ENCODE results near the gene CAMKMT.
"Not testable (repeated sequence)": the region's sequence is repeated elsewhere in the genome, so short reads cannot be mapped to it uniquely, and the experiment has no call there.

CAMKMT gene

DNA sequence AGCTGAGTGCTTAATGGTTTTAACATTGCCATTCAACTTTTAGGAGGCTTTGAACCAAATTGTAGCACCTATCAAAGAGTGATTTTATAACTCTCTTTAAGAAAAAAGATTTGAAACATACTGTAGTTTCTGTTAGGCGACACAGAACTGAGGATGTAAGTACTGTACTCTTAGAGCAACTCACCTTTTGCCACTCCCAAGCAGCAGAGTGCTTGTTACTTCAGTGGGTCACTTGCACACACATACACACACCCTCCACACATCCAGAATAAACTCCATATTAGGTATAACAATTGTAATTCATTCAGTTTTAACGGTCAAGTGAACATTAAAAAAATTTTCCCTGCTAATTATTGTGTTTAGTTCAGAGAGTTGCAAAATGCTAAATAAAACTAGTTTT is 118.3 kb downstream of the CAMKMT start:
- H3K9me3 Mint-ChIP-seq = no peaks in the 10 kb centered on the region
- H3K27ac Mint-ChIP-seq = no peak overlapping the region
- H3K4me1 Mint-ChIP-seq (ENCODE audit: low read depth) = peaks cover 2% of the 10 kb centered on the region
- H3K36me3 Mint-ChIP-seq (ENCODE audit: low read depth) = no peaks in the 10 kb centered on the region
- H3K27me3 Mint-ChIP-seq (ENCODE audit: low read depth) = no peaks in the 10 kb centered on the region
- no peak overlapping the region for H3K4me3 Mint-ChIP-seq

GRCh38 chr2:44487052-44487451 is 125.3 kb downstream of the CAMKMT start:
- H3K4me3 Mint-ChIP-seq = no peak overlapping the region
- no peaks in the 10 kb centered on the region for H3K4me1 Mint-ChIP-seq (ENCODE audit: low read depth)
- no peak overlapping the region for H3K27ac Mint-ChIP-seq
- no peaks in the 10 kb centered on the region for H3K27me3 Mint-ChIP-seq (ENCODE audit: low read depth)
- no peaks in the 10 kb centered on the region for H3K9me3 Mint-ChIP-seq
- no peaks in the 10 kb centered on the region for H3K36me3 Mint-ChIP-seq (ENCODE audit: low read depth)

- H3K4me1 Mint-ChIP-seq (ENCODE audit: low read depth) = no peaks in the 10 kb centered on the region
- H3K9me3 Mint-ChIP-seq = no peaks in the 10 kb centered on the region
- no peak overlapping the region for H3K27ac Mint-ChIP-seq
- no peak overlapping the region for H3K4me3 Mint-ChIP-seq
- H3K36me3 Mint-ChIP-seq (ENCODE audit: low read depth) = no peaks in the 10 kb centered on the region
- no peaks in the 10 kb centered on the region for H3K27me3 Mint-ChIP-seq (ENCODE audit: low read depth)
These were observed 129.0 kb downstream of the CAMKMT start for GRCh38 chr2:44490726-44491125.

DNA sequence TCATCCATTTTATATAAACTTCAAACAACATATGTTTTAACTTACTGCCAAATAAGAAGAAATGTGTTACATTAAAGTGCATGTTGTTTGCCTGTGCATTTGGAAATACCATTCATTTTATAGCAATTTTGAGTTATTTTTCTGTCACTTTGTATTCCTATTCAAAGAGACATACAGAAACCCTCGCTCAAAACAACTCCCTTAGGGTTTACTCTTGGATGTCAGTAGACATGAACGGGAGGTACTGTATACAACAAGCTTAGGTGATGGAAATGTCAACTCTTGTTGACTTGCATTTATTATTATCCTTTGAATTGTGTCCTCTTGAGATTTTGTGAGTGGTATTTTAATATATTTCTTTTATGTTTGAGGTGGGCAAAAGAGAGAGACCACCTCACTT is 132.3 kb downstream of the CAMKMT start:
- no peaks in the 10 kb centered on the region for H3K9me3 Mint-ChIP-seq
- no peaks in the 10 kb centered on the region for H3K36me3 Mint-ChIP-seq (ENCODE audit: low read depth)
- no peaks in the 10 kb centered on the region for H3K4me1 Mint-ChIP-seq (ENCODE audit: low read depth)
- no peak overlapping the region for H3K4me3 Mint-ChIP-seq
- no peak overlapping the region for H3K27ac Mint-ChIP-seq
- H3K27me3 Mint-ChIP-seq (ENCODE audit: low read depth) = no peaks in the 10 kb centered on the region

- H3K27ac Mint-ChIP-seq = no peak overlapping the region
- no peaks in the 10 kb centered on the region for H3K27me3 Mint-ChIP-seq (ENCODE audit: low read depth)
- no peaks in the 10 kb centered on the region for H3K36me3 Mint-ChIP-seq (ENCODE audit: low read depth)
- H3K4me3 Mint-ChIP-seq = no peak overlapping the region
- H3K4me1 Mint-ChIP-seq (ENCODE audit: low read depth) = no peaks in the 10 kb centered on the region
- H3K9me3 Mint-ChIP-seq = no peaks in the 10 kb centered on the region
These were observed 133.3 kb downstream of the CAMKMT start for GRCh38 chr2:44495035-44495434.

- H3K27me3 Mint-ChIP-seq (ENCODE audit: low read depth) = no peaks in the 10 kb centered on the region
These were observed 133.8 kb downstream of the CAMKMT start for GRCh38 chr2:44495544-44495943.

GRCh38 chr2:44496130-44496529 is 134.4 kb downstream of the CAMKMT start:
- Mint-ChIP-seq H3K36me3 (ENCODE audit: low read depth) (no peaks in the 10 kb centered on the region), H3K27me3 (ENCODE audit: low read depth) (no peaks in the 10 kb centered on the region), H3K4me3 (no peak overlapping the region)

More at GRCh38 chr2:44495544-44495943, 133.8 kb downstream of the CAMKMT start:
- Mint-ChIP-seq H3K4me3 (no peak overlapping the region), H3K9me3 (no peaks in the 10 kb centered on the region), H3K27ac (no peak overlapping the region), H3K4me1 (ENCODE audit: low read depth) (no peaks in the 10 kb centered on the region), H3K36me3 (ENCODE audit: low read depth) (no peaks in the 10 kb centered on the region)

GRCh38 chr2:44498551-44498950 is 136.8 kb downstream of the CAMKMT start:
- H3K27ac Mint-ChIP-seq = no peak overlapping the region
- H3K9me3 Mint-ChIP-seq = no peaks in the 10 kb centered on the region
- no peak overlapping the region for H3K4me3 Mint-ChIP-seq
- no peaks in the 10 kb centered on the region for H3K4me1 Mint-ChIP-seq (ENCODE audit: low read depth)
- no peaks in the 10 kb centered on the region for H3K36me3 Mint-ChIP-seq (ENCODE audit: low read depth)
- H3K27me3 Mint-ChIP-seq (ENCODE audit: low read depth) = no peaks in the 10 kb centered on the region

More at GRCh38 chr2:44496130-44496529, 134.4 kb downstream of the CAMKMT start:
- Mint-ChIP-seq H3K9me3 (no peaks in the 10 kb centered on the region), H3K27ac (no peak overlapping the region), H3K4me1 (ENCODE audit: low read depth) (no peaks in the 10 kb centered on the region)

DNA sequence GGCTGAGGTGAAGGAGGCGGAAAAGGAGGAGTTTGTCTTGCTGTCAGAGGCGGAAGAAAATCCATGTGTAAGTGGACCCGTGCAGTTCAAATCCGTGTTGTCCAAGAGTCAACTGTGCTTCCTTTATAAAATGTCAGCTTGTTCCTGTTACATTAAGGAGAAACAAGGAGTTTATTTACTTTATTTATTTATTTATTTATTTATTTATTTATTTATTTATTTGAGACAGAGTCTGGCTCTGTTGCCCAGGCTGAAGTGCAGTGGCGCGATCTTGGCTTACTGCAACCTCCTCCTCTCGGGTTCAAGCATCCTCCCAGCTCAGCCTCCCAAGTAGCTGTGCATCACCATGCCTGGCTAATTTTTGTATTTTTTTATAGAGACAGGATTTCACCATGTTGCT is 143.9 kb downstream of the CAMKMT start:
- H3K27ac Mint-ChIP-seq; H3K36me3 Mint-ChIP-seq (ENCODE audit: low read depth); H3K9me3 Mint-ChIP-seq; H3K4me3 Mint-ChIP-seq; H3K4me1 Mint-ChIP-seq (ENCODE audit: low read depth); H3K27me3 Mint-ChIP-seq (ENCODE audit: low read depth): not testable (repeated sequence)

DNA sequence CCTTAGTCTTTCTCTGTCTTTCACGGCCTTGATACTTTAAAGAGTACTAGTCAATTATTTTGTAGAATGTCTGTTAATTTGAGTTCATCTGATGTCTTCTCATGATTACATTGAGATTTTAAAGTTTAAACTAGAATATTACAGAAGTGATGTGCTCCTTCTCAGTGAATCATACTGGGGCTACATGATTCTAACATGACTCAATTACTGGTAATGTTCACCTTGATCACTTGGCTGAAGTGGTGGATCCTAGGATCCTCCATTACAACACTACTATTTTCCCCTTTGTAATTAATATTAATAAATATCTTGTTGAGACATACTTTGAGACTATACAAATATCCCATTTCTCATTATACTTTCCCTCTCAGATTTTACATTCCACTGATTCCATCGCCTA is 148.5 kb downstream of the CAMKMT start:
- no peaks in the 10 kb centered on the region for H3K9me3 Mint-ChIP-seq
- peaks cover 2% of the 10 kb centered on the region for H3K36me3 Mint-ChIP-seq (ENCODE audit: low read depth)
- no peak overlapping the region for H3K4me3 Mint-ChIP-seq
- H3K27me3 Mint-ChIP-seq (ENCODE audit: low read depth) = no peaks in the 10 kb centered on the region
- H3K4me1 Mint-ChIP-seq (ENCODE audit: low read depth) = no peaks in the 10 kb centered on the region
- no peak overlapping the region for H3K27ac Mint-ChIP-seq

DNA sequence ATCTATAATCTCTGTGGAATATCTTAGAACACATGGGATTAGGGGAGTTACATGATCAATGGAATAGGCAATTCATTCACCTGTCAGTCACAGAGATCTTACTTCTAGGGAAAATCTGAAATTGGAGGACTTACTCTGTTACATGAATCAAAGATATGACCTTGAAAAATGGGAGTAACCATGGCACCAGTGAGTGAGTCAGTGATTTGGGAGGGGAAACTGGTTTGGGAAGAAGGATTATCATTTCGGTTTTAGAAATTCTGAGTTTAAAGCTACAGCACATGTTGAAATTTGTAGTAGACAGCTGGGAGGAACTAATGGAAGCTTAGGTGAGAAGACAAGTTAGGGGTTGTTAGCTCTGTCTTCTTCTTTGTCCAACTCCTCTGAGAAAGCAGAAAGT is 153.7 kb downstream of the CAMKMT start:
- no peak overlapping the region for H3K27ac Mint-ChIP-seq

GRCh38 chr2:44519026-44519425 is 157.3 kb downstream of the CAMKMT start:
- H3K36me3 Mint-ChIP-seq (ENCODE audit: low read depth) = no peaks in the 10 kb centered on the region
- H3K4me3 Mint-ChIP-seq = no peak overlapping the region
- H3K4me1 Mint-ChIP-seq (ENCODE audit: low read depth) = no peaks in the 10 kb centered on the region
- H3K9me3 Mint-ChIP-seq = peaks cover 18% of the 10 kb centered on the region
- H3K27me3 Mint-ChIP-seq (ENCODE audit: low read depth) = no peaks in the 10 kb centered on the region
- H3K27ac Mint-ChIP-seq = no peak overlapping the region

More for the DNA sequence above, 153.7 kb downstream of the CAMKMT start:
- Mint-ChIP-seq H3K36me3 (ENCODE audit: low read depth) (no peaks in the 10 kb centered on the region), H3K4me1 (ENCODE audit: low read depth) (no peaks in the 10 kb centered on the region), H3K27me3 (ENCODE audit: low read depth) (no peaks in the 10 kb centered on the region), H3K4me3 (no peak overlapping the region), H3K9me3 (peaks cover 3% of the 10 kb centered on the region)

GRCh38 chr2:44522846-44523245 is 161.1 kb downstream of the CAMKMT start:
- no peaks in the 10 kb centered on the region for H3K4me1 Mint-ChIP-seq (ENCODE audit: low read depth)
- H3K36me3 Mint-ChIP-seq (ENCODE audit: low read depth) = no peaks in the 10 kb centered on the region
- H3K9me3 Mint-ChIP-seq = peaks cover 21% of the 10 kb centered on the region
- no peak overlapping the region for H3K27ac Mint-ChIP-seq
- H3K27me3 Mint-ChIP-seq (ENCODE audit: low read depth) = no peaks in the 10 kb centered on the region
- no peak overlapping the region for H3K4me3 Mint-ChIP-seq

DNA sequence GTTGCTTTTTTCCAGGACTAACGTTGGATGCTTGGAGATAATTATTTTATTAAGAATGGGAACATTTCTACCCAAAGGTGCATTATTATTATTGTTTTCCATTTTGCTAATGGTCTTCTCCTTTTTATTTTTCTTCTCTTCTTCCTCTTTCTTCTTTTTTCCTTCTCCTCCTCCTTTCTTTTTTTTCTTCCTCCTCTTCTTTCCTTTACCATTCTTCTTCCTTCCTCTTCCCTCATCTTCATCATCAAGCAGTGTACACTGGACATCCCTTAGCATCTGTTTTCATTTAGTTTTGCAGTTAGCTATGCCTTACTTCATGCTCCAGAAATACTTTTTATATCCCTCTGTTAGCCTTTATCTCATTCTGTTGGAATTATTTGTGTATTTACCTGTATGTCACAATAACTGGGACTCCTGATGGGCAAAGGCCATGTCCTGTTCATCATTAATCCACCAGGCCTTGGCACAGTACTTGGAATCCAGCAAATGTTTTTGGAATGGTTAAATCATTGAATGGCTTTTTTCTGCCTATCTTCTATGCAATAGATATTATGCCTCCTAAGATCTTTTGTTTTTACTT is 162.7 kb downstream of the CAMKMT start:
- Mint-ChIP-seq H3K27ac (no peak overlapping the region), H3K36me3 (ENCODE audit: low read depth) (no peaks in the 10 kb centered on the region), H3K4me3 (no peak overlapping the region), H3K9me3 (peaks cover 19% of the 10 kb centered on the region), H3K27me3 (ENCODE audit: low read depth) (no peaks in the 10 kb centered on the region), H3K4me1 (ENCODE audit: low read depth) (no peaks in the 10 kb centered on the region)

DNA sequence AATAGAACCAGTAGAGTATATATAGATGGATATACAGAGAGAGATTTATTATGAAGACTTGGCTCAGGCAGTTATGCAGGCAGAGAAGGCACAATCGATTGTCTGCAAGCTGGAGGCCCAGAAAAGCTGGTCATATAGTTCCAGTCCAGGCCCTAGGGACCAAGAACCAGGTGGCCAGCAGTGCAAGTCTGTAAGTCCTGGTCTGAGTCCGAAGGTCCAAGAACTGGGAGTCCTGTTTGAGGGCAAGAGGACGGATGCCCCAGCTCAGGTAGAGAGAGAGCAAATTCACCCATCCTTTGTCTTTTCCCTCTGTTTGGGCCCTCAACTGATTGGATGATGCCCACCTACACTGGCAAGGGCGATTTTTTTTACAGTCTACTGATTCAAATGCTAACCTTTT is 164.6 kb downstream of the CAMKMT start:
- peaks cover 13% of the 10 kb centered on the region for H3K9me3 Mint-ChIP-seq
- H3K4me3 Mint-ChIP-seq = no peak overlapping the region
- no peak overlapping the region for H3K27ac Mint-ChIP-seq
- H3K27me3 Mint-ChIP-seq (ENCODE audit: low read depth) = no peaks in the 10 kb centered on the region
- no peaks in the 10 kb centered on the region for H3K4me1 Mint-ChIP-seq (ENCODE audit: low read depth)
- H3K36me3 Mint-ChIP-seq (ENCODE audit: low read depth) = no peaks in the 10 kb centered on the region

- no peak overlapping the region for H3K27ac Mint-ChIP-seq
- no peaks in the 10 kb centered on the region for H3K36me3 Mint-ChIP-seq (ENCODE audit: low read depth)
- peaks cover 4% of the 10 kb centered on the region for H3K9me3 Mint-ChIP-seq
- no peak overlapping the region for H3K4me3 Mint-ChIP-seq
- no peaks in the 10 kb centered on the region for H3K27me3 Mint-ChIP-seq (ENCODE audit: low read depth)
- H3K4me1 Mint-ChIP-seq (ENCODE audit: low read depth) = no peaks in the 10 kb centered on the region
These were observed 166.8 kb downstream of the CAMKMT start for GRCh38 chr2:44528595-44528994.

All from T-helper 1 cell treated with Interleukin-12 subunit alpha and Interleukin-12 subunit beta and Interleukin-4 antibody, amounts not matched to agents 30 μg/mL and 1 μg/mL, for 36 hours (primary cell).